SK-N-SH treated with all-trans-retinoic acid at 6 μM for 48 hours (cell line): Measurements from ENCODE around the gene YTHDC1.

Experiments used
- ATAC-seq: fragments of 200-7000 bp; cut with Tn5 transposase; 3 replicates; pipeline ENCODE4 v1.9.1; 2020; ENCODE audit warnings: mild to moderate bottlenecking, moderate library complexity
- ARNTL ChIP-seq: fragments of 450-650 bp; formaldehyde crosslinking; IDR thresholded peaks from 2 replicates; pipeline ENCODE4 v1.5.0; 2020; ENCODE audit warnings: low read depth, mild to moderate bottlenecking, moderate library complexity, borderline replicate concordance
- BACH2 ChIP-seq: fragments of 250-450 bp; sonication (Bioruptor Pico); IDR thresholded peaks from 2 replicates; pipeline ENCODE4 v1.9.0; 2021; ENCODE audit warnings: mild to moderate bottlenecking, borderline replicate concordance
- CREB5 ChIP-seq: fragments of 250-450 bp; sonication (Bioruptor Pico); IDR thresholded peaks from 2 replicates; pipeline ENCODE4 v1.5.1; 2020; ENCODE audit warnings: low read depth, mild to moderate bottlenecking, moderate library complexity
- CSDC2 ChIP-seq: fragments of 250-450 bp; sonication (Bioruptor Pico); IDR thresholded peaks from 2 replicates; pipeline ENCODE4 v1.5.0; 2020; ENCODE audit warnings: mild to moderate bottlenecking, moderate library complexity
- CSRNP3 ChIP-seq: fragments of 250-450 bp; sonication (Bioruptor Pico); IDR thresholded peaks from 2 replicates; pipeline ENCODE4 v1.5.1; 2021; ENCODE audit warnings: mild to moderate bottlenecking, moderate library complexity
- ESRRG ChIP-seq: fragments of 250-450 bp; sonication (Bioruptor Pico); IDR thresholded peaks from 2 replicates; pipeline ENCODE4 v1.6.1; 2021; ENCODE audit warnings: mild to moderate bottlenecking
- GLIS3 ChIP-seq: fragments of 250-450 bp; sonication (Bioruptor Pico); IDR thresholded peaks from 2 replicates; pipeline ENCODE4 v1.5.0; 2020; ENCODE audit warnings: mild to moderate bottlenecking, moderate library complexity
- OSR1 ChIP-seq: fragments of 250-450 bp; sonication (Bioruptor Pico); IDR thresholded peaks from 2 replicates; pipeline ENCODE4 v1.8.0; 2022; ENCODE audit warnings: moderate library complexity, mild to moderate bottlenecking, inconsistent platforms
- POU6F1 ChIP-seq: fragments of 250-450 bp; sonication (Bioruptor Pico); IDR thresholded peaks from 2 replicates; pipeline ENCODE4 v1.8.0; 2021; ENCODE audit warnings: low read depth, mild to moderate bottlenecking, moderate library complexity, borderline replicate concordance
- PPARA ChIP-seq: fragments of 250-450 bp; sonication (Bioruptor Pico); IDR thresholded peaks from 2 replicates; pipeline ENCODE4 v1.5.0; 2020; ENCODE audit warnings: mild to moderate bottlenecking, borderline replicate concordance
- RARB ChIP-seq: fragments of 250-450 bp; sonication (Bioruptor Pico); IDR thresholded peaks from 2 replicates; pipeline ENCODE4 v1.8.0; 2021; ENCODE audit warnings: mild to moderate bottlenecking, moderate library complexity
- SNAI2 ChIP-seq: fragments of 250-450 bp; sonication (Bioruptor Pico); IDR thresholded peaks from 2 replicates; pipeline ENCODE4 v1.5.0; 2020; ENCODE audit warnings: mild to moderate bottlenecking, moderate library complexity
- TCF4 ChIP-seq: fragments of 250-450 bp; sonication (Bioruptor Pico); IDR thresholded peaks from 2 replicates; pipeline ENCODE4 v1.8.0; 2021; ENCODE audit warnings: mild to moderate bottlenecking, moderate library complexity, borderline replicate concordance
- TOX ChIP-seq: fragments of 250-450 bp; sonication (Bioruptor Pico); IDR thresholded peaks from 2 replicates; pipeline ENCODE4 v1.8.0; 2021; ENCODE audit warnings: mild to moderate bottlenecking, moderate library complexity, borderline replicate concordance
- TSHZ2 ChIP-seq: fragments of 250-450 bp; sonication (Bioruptor Pico); IDR thresholded peaks from 2 replicates; pipeline ENCODE4 v1.5.0; 2020; ENCODE audit warnings: mild to moderate bottlenecking, moderate library complexity
- ZFP3 ChIP-seq: fragments of 250-450 bp; sonication (Bioruptor Pico); IDR thresholded peaks from 2 replicates; pipeline ENCODE4 v1.5.0; 2020; ENCODE audit warnings: mild to moderate bottlenecking, moderate library complexity
- ZFP30 ChIP-seq: fragments of 450-650 bp; formaldehyde crosslinking; IDR thresholded peaks from 2 replicates; pipeline ENCODE4 v1.5.0; 2022; ENCODE audit warnings: mild to moderate bottlenecking, moderate library complexity
- ZNF565 ChIP-seq: fragments of 450-650 bp; formaldehyde crosslinking; conservative IDR thresholded peaks from 2 replicates; pipeline ENCODE4 v1.5.0; 2020; ENCODE audit warnings: low read depth, mild to moderate bottlenecking, moderate library complexity
- ZNF70 ChIP-seq: fragments of 450-650 bp; formaldehyde crosslinking; IDR thresholded peaks from 2 replicates; pipeline ENCODE4 v1.5.0; 2020; ENCODE audit warnings: mild to moderate bottlenecking, moderate library complexity

YTHDC1 gene

GRCh38 chr4:68310651-68311247 lies 39.1 kb downstream of the YTHDC1 start:
- ATAC-seq, result no peak
- TF ChIP-seq ZFP30 (CRISPR knock-in tag) (no peak), CSDC2 (CRISPR knock-in tag) (no peak), ZFP3 (CRISPR knock-in tag) (no peak), ARNTL (CRISPR knock-in tag) (no peak), CREB5 (CRISPR knock-in tag) (no peak), TCF4 (no peak), BACH2 (no peak), TSHZ2 (CRISPR knock-in tag) (no peak), GLIS3 (no peak), ZNF565 (no peak), ESRRG (CRISPR knock-in tag) (no peak), RARB (CRISPR knock-in tag) (no peak), PPARA (CRISPR knock-in tag) (no peak)

- TF ChIP-seq OSR1 (CRISPR knock-in tag), result no peak
- no peak for TF ChIP-seq CREB5 (CRISPR knock-in tag)
- no peak for TF ChIP-seq ZFP3 (CRISPR knock-in tag)
- no peak for ATAC-seq
These were observed 45.2 kb downstream of the YTHDC1 start for GRCh38 chr4:68304731-68305130.

- ATAC-seq, result no peak
These were observed 50.1 kb downstream of the YTHDC1 start for GRCh38 chr4:68299492-68300457.

More at GRCh38 chr4:68299492-68300457, 50.1 kb downstream of the YTHDC1 start:
- TF ChIP-seq POU6F1 (CRISPR knock-in tag), result no peak
- no peak for TF ChIP-seq RARB (CRISPR knock-in tag)
- TF ChIP-seq CSRNP3 (CRISPR knock-in tag), result no peak
- TF ChIP-seq PPARA (CRISPR knock-in tag), result no peak
- no peak for TF ChIP-seq ARNTL (CRISPR knock-in tag)
- TF ChIP-seq SNAI2 (CRISPR knock-in tag), result no peak
- TF ChIP-seq CREB5 (CRISPR knock-in tag), result no peak
- TF ChIP-seq BACH2, result no peak
- no peak for TF ChIP-seq ZFP30 (CRISPR knock-in tag)
- TF ChIP-seq OSR1 (CRISPR knock-in tag), result no peak
- no peak for TF ChIP-seq TOX (CRISPR knock-in tag)
- TF ChIP-seq GLIS3, result no peak
- TF ChIP-seq TCF4, result no peak
- no peak for TF ChIP-seq ZNF70 (CRISPR knock-in tag)
